Aorta (tissue), 5 donors: ENCODE results near the gene SLC35B2. TPM values are rescaled to one million over a fixed set of nuclear protein-coding genes. Genes with fewer than 3 reads are reported as not detected.

Experiments
- ATAC-seq: fragments of 200-7000 bp; cut with Tn5 transposase; one replicate; pipeline ENCODE4 v1.9.1; 2022; ENCODE audit warnings: moderate library complexity; ENCODE audit not compliant: low FRiP score
- DNase-seq, 2 donors: peaks; one replicate each; pipeline ENCODE4 v3.0.0-alpha.2; 2020
- H3K27ac ChIP-seq, 2 donors: one replicate each; pipeline ENCODE4 v1.5.1; 2013; ENCODE audit warnings: low read length in 2 of 2, mild to moderate bottlenecking in 2 of 2, moderate library complexity in 2 of 2, control low read depth in 1 of 2, inconsistent platforms in 1 of 2, low read depth in 1 of 2
- H3K27me3 ChIP-seq, 2 donors: one replicate each; pipeline ENCODE4 v1.6.1; 2013; ENCODE audit warnings: control low read depth in 1 of 2, low read length in 1 of 2, mild to moderate bottlenecking in 1 of 2, moderate library complexity in 1 of 2; ENCODE audit not compliant: insufficient read depth in 2 of 2, control insufficient read depth in 1 of 2
- H3K36me3 ChIP-seq, 2 donors: one replicate each; pipeline ENCODE4 v1.6.1; 2013; ENCODE audit warnings: control low read depth in 1 of 2, low read length in 1 of 2, mild to moderate bottlenecking in 1 of 2; ENCODE audit not compliant: insufficient read depth in 2 of 2, control insufficient read depth in 1 of 2
- H3K4me1 ChIP-seq, 2 donors: one replicate each; pipeline ENCODE4 v1.6.1; 2013; ENCODE audit warnings: low read length in 2 of 2, control low read depth in 1 of 2, mild to moderate bottlenecking in 1 of 2, moderate library complexity in 1 of 2; ENCODE audit not compliant: insufficient read depth in 2 of 2, control insufficient read depth in 1 of 2
- H3K4me3 ChIP-seq, 2 donors: one replicate each; pipeline ENCODE4 v1.5.1; 2013; ENCODE audit warnings: low read length in 2 of 2, control low read depth in 1 of 2, mild to moderate bottlenecking in 1 of 2
- H3K9me3 ChIP-seq: one replicate; pipeline ENCODE4 v1.6.1; 2013; ENCODE audit warnings: mild to moderate bottlenecking, low read length; ENCODE audit not compliant: control insufficient read depth
- WGBS, 2 donors: extraction: QIAGEN DNeasy Blood & Tissue Kit; methylation state at CpG; one replicate each; pipeline ENCODE4 v1.1.7; 2013; 5-methylcytosine and 5-hydroxymethylcytosine counted together
- intact Hi-C, 2 donors: fragments of 100-400 bp; cut with DNase I; formaldehyde crosslinking; loops; one replicate each; pipeline versions ENCODE4 v1.14.2 to v1.15.0; 2022
- long read RNA-seq, 2 donors: library from polyadenylated mRNA; unstranded; transcript quantifications; one replicate each; pipeline ENCODE4 v2.0.0, GENCODE V29; 2020 to 2021
- polyA plus RNA-seq, 2 donors: library from polyadenylated mRNA; stranded (reverse); fragments of 200-250 nt; gene quantifications; one replicate each; pipeline ENCODE4 v1.2.3, GENCODE V29; 2013
- total RNA-seq, 2 donors: library from RNA; stranded (reverse); fragmentation: NEBNext Ultra II Directional; extraction: Animal tissue kit (Norgen Biotek cat#: 25700); gene quantifications; one replicate each; pipeline ENCODE4 v1.2.1, GENCODE V29; 2021
- donor health status: healthy with polysubstance abuse.
- donor health status: Bipolar disorder and iron deficiency.
- donor health status: DM: no; HTN: no; CAD: no.
- donor health status: DM: no; HTN: no; CAD: no.
- donor health status: DM: yes; HTN: yes; CAD: no.

The SLC35B2 gene
- total RNA-seq, result 10 to 100 TPM; 23.4 to 26.0 TPM
- 10 to 100 TPM; 10.6 to 27.7 TPM for polyA plus RNA-seq
- long read RNA-seq, donor 1, transcript SLC35B2-202 (4 exons, 2,043 nt), result major isoform, 179 of 217 reads
- long read RNA-seq, donor 1, transcript SLC35B2-201 (3 exons, 1,898 nt), result minor isoform, 12 of 217 reads
- long read RNA-seq, donor 1, partial matches to known transcripts, result 9 of 217 reads
- long read RNA-seq, donor 1, other reads (novel, unspliced or antisense), result 14 of 217 reads
- long read RNA-seq, donor 2, transcript SLC35B2-202 (4 exons, 2,043 nt), result major isoform, 27 of 32 reads
- long read RNA-seq, donor 2, partial matches to known transcripts, result 3 of 32 reads
- long read RNA-seq, donor 2, other reads (novel, unspliced or antisense), result 1 of 32 reads

GRCh38 chr6:44257025-44257752, at the start of gene SLC35B2:
SLC35B2 (minus strand) TSS chr6:44257528; CDS start chr6:44257410, 118 bp downstream.
- H3K36me3 ChIP-seq, result peaks cover 1 to 5% of the 10 kb centered on the region in 2 donors
- ATAC-seq, result peak; percentile 89
- no peaks in the 10 kb centered on the region for H3K27me3 ChIP-seq
- WGBS, 2 donors, result 1% methylated on average over 50 to 80 of the region's 80 CpGs
- intact Hi-C loops, result loop anchor here in 1 of 2 donors (5.0 kb wide), 2 partner anchors 85 to 160 kb away; no protein-coding TSS in a partner anchor
- peak within 1 kb of the TSS; percentile 81 to 87 for H3K4me3 ChIP-seq
- H3K4me1 ChIP-seq, result peaks cover 0 to 2% of the 10 kb centered on the region in 2 donors
- peak within 1 kb of the TSS in 1 of 2 donors; percentile 48 for H3K27ac ChIP-seq
- no peaks in the 10 kb centered on the region for H3K9me3 ChIP-seq
- DNase-seq, result peak; percentile 76 to 88

GRCh38 chr6:44306710-44307109, 49.4 kb upstream of the SLC35B2 start:
- Histone ChIP-seq H3K4me3 (no peak overlapping the region), H3K27me3 (no peaks in the 10 kb centered on the region), H3K4me1 (no peaks in the 10 kb centered on the region), H3K9me3 (no peaks in the 10 kb centered on the region), H3K27ac (no peak overlapping the region), H3K36me3 (peaks cover 2% of the 10 kb centered on the region in 2 donors)
- peak in 1 of 2 donors; percentile 28 for DNase-seq
- intact Hi-C loops, result loop anchor here in 1 of 2 donors (5.0 kb wide), 1 partner anchor 39 kb away; the partner anchor contains the start of gene NFKBIE
- 91 to 97% methylated on average over 8 of the region's 8 CpGs for WGBS, 2 donors
- ATAC-seq, result no peak

- no peaks in the 10 kb centered on the region for H3K4me1 ChIP-seq
- intact Hi-C loops, result loop anchor here in 1 of 2 donors (5.0 kb wide), 1 partner anchor 38 kb away; the partner anchor contains the start of gene NFKBIE
- no peak overlapping the region for H3K27ac ChIP-seq
- no peak overlapping the region for H3K4me3 ChIP-seq
- DNase-seq (peak in 1 of 2 donors; percentile 57), ATAC-seq (no peak)
- WGBS, 2 donors, result 57 to 77% methylated on average over 5 of the region's 5 CpGs
- H3K27me3 ChIP-seq, result no peaks in the 10 kb centered on the region
- H3K36me3 ChIP-seq, result peaks cover 2 to 3% of the 10 kb centered on the region in 2 donors
- no peaks in the 10 kb centered on the region for H3K9me3 ChIP-seq
Observed at GRCh38 chr6:44305200-44305725, 47.9 kb upstream of the SLC35B2 start.

GRCh38 chr6:44304282-44305199, 47.2 kb upstream of the SLC35B2 start:
- Histone ChIP-seq H3K4me1 (no peaks in the 10 kb centered on the region), H3K27me3 (no peaks in the 10 kb centered on the region), H3K9me3 (no peaks in the 10 kb centered on the region), H3K4me3 (no peak overlapping the region), H3K36me3 (peaks cover 2% of the 10 kb centered on the region in 2 donors), H3K27ac (no peak overlapping the region)
- 82 to 83% methylated on average over 24 to 25 of the region's 25 CpGs for WGBS, 2 donors
- intact Hi-C loops, result loop anchor here (5.0 kb wide), 1 partner anchor 37 kb away; the partner anchor contains the start of gene NFKBIE (in 2 of the 2)
- DNase-seq (peak in 1 of 2 donors; percentile 75), ATAC-seq (no peak)

GRCh38 chr6:44303842-44304241, 46.5 kb upstream of the SLC35B2 start:
- 95 to 97% methylated on average over 6 of the region's 6 CpGs for WGBS, 2 donors
- H3K36me3 ChIP-seq, result peaks cover 2% of the 10 kb centered on the region in 2 donors
- intact Hi-C loops, result loop anchor here in 1 of 2 donors (5.0 kb wide), 1 partner anchor 37 kb away; the partner anchor contains the start of gene NFKBIE
- no peak for ATAC-seq
- H3K27me3 ChIP-seq, result no peaks in the 10 kb centered on the region
- H3K9me3 ChIP-seq, result no peaks in the 10 kb centered on the region
- no peak overlapping the region for H3K27ac ChIP-seq
- H3K4me3 ChIP-seq, result no peak overlapping the region
- no peaks in the 10 kb centered on the region for H3K4me1 ChIP-seq
- DNase-seq, result no peak

- WGBS, 2 donors, result 91 to 93% methylated on average over 12 of the region's 12 CpGs
- no peaks in the 10 kb centered on the region for H3K27me3 ChIP-seq
- DNase-seq (peak in 1 of 2 donors; percentile 76), ATAC-seq (no peak)
- intact Hi-C loops, result loop anchor here in 1 of 2 donors (5.0 kb wide), 1 partner anchor 36 kb away; the partner anchor contains the start of gene NFKBIE
- no peak overlapping the region for H3K27ac ChIP-seq
- no peaks in the 10 kb centered on the region for H3K4me1 ChIP-seq
- no peak overlapping the region for H3K4me3 ChIP-seq
- peaks cover 2% of the 10 kb centered on the region in 2 donors for H3K36me3 ChIP-seq
- H3K9me3 ChIP-seq, result no peaks in the 10 kb centered on the region
Observed at GRCh38 chr6:44302856-44303255, 45.5 kb upstream of the SLC35B2 start.

GRCh38 chr6:44301782-44302564, 44.6 kb upstream of the SLC35B2 start:
- H3K36me3 ChIP-seq, result peaks cover 2% of the 10 kb centered on the region in 2 donors
- 91 to 92% methylated on average over 14 of the region's 14 CpGs for WGBS, 2 donors
- H3K9me3 ChIP-seq, result no peaks in the 10 kb centered on the region
- no peak overlapping the region for H3K27ac ChIP-seq
- DNase-seq (peak in 1 of 2 donors; percentile 59), ATAC-seq (no peak)
- intact Hi-C loops, result loop anchor here in 1 of 2 donors (5.0 kb wide), 1 partner anchor 35 kb away; the partner anchor contains the start of gene NFKBIE
- H3K27me3 ChIP-seq, result no peaks in the 10 kb centered on the region
- no peaks in the 10 kb centered on the region for H3K4me1 ChIP-seq
- no peak overlapping the region for H3K4me3 ChIP-seq
